BLaER1 (cell line): Measurements from ENCODE around the gene TMEM239.
A peak's percentile ranks its signal among the peaks of the same experiment; 100 is the strongest.

Experiments
- H3K27ac ChIP-seq: shearing (Covaris generic); formaldehyde crosslinking; 2 replicates; pipeline ENCODE4 v1.8.1; 2022
- H3K27me3 ChIP-seq: shearing (Covaris generic); formaldehyde crosslinking; 2 replicates; pipeline ENCODE4 v1.8.1; 2022
- H3K36me3 ChIP-seq: shearing (Covaris generic); formaldehyde crosslinking; 2 replicates; pipeline ENCODE4 v1.8.1; 2022
- H3K4me1 ChIP-seq: shearing (Covaris generic); formaldehyde crosslinking; 2 replicates; pipeline ENCODE4 v1.8.1; 2022
- H3K4me2 ChIP-seq: shearing (Covaris generic); formaldehyde crosslinking; 2 replicates; pipeline ENCODE4 v1.8.1; 2022
- H3K4me3 ChIP-seq: shearing (Covaris generic); formaldehyde crosslinking; 2 replicates; pipeline ENCODE4 v1.8.1; 2022
- H3K9ac ChIP-seq: shearing (Covaris generic); formaldehyde crosslinking; 2 replicates; pipeline ENCODE4 v1.8.1; 2022
- H3K9me3 ChIP-seq: shearing (Covaris generic); formaldehyde crosslinking; 2 replicates; pipeline ENCODE4 v1.8.1; 2022
- H4K20me1 ChIP-seq: shearing (Covaris generic); formaldehyde crosslinking; 2 replicates; pipeline ENCODE4 v1.8.1; 2022
- Cebpa-rat ChIP-seq: shearing (Covaris generic); IDR thresholded peaks from 2 replicates; pipeline ENCODE4 v1.8.1; 2022

Gene TMEM239

DNA sequence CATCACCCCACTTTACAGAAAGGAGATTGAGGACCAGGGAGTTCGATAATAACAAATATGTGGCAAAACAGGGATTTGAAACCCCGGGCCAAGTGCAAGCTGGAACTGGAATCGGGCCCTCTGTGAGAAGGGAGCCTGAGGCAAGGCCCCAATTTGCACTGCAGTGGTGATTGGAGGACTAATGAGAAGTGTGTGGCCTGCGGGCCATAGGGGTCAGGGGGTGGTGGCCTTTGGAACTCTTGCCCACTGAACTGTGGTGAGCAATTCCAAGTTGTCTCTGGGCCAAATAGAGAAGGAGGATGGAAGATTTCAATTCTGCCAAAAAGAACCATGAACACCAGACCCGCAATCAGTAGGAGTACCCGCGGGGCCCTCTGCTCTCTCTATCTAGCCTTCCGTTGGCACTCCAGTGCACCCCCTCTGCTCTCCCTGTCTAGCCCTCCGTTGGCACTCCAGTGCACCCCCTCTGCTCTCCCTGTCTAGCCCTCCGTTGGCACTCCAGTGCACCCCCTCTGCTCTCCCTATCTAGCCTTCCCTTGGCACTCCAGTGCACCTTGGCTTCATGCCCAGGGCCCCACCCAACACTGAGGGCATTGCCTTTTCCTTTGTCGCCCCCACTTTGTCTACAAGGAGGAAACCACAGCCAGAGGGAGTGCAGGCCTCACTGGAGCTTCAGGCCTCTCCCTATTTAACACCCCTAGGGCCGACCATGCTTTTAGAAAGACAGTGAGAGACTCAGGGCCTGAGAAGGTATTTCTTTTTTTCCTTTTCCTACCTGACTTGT is 51.1 kb downstream of the TMEM239 start:
- H3K4me3 ChIP-seq: no peak overlapping the region
- H3K27ac ChIP-seq: peak overlapping the region; percentile 11; the same call in 1 of the 2 replicates
- no peaks in the 10 kb centered on the region for H3K9me3 ChIP-seq
- peaks cover 44% of the 10 kb centered on the region for H3K36me3 ChIP-seq
- H3K4me2 ChIP-seq: peak overlapping the region; percentile 74
- TF ChIP-seq Cebpa-rat: no peak
- peaks cover 18% of the 10 kb centered on the region for H3K27me3 ChIP-seq
- H4K20me1 ChIP-seq: no peaks in the 10 kb centered on the region
- 0 out of 2 replicates have a peak overlapping the region, but pooled peaks have one; percentile 39 for H3K9ac ChIP-seq
- H3K4me1 ChIP-seq: peaks cover 55% of the 10 kb centered on the region
